HG03060 (cell line): ENCODE results near the gene TRAM2.
A peak's percentile ranks its signal among the peaks of the same experiment; 100 is the strongest.

Experiments used
- ATAC-seq: cut with Tn5 transposase; IDR thresholded peaks from one replicate; pipeline ENCODE4 v1.9.1; 2021; ENCODE audit warnings: low read depth, moderate number of reproducible peaks; ENCODE audit not compliant: unreplicated experiment

Gene TRAM2

GRCh38 chr6:52577022-52577777 lies at the start of gene TRAM2:
TSS of gene TRAM2 (minus strand) at chr6:52577060. CDS start at chr6:52576915, 145 bp downstream.
- peak; percentile 24 for ATAC-seq

GRCh38 chr6:52622810-52623209 lies 46.0 kb upstream of the TRAM2 start:
- ATAC-seq, result no peak

GRCh38 chr6:52621631-52622030 lies 44.8 kb upstream of the TRAM2 start:
- ATAC-seq, result no peak

GRCh38 chr6:52620906-52621190 lies 44.0 kb upstream of the TRAM2 start:
- no peak for ATAC-seq

- ATAC-seq, result no peak
Measured at GRCh38 chr6:52620055-52620905, 43.4 kb upstream of the TRAM2 start.

GRCh38 chr6:52617087-52617486 lies 40.2 kb upstream of the TRAM2 start:
- ATAC-seq, result no peak

GRCh38 chr6:52616059-52616690 lies 39.3 kb upstream of the TRAM2 start:
- no peak for ATAC-seq

- no peak for ATAC-seq
Measured at GRCh38 chr6:52612336-52613054, 35.6 kb upstream of the TRAM2 start.

- ATAC-seq, result no peak
Measured at GRCh38 chr6:52611833-52612232, 35.0 kb upstream of the TRAM2 start.

GRCh38 chr6:52610745-52611355 lies 34.0 kb upstream of the TRAM2 start:
- ATAC-seq, result no peak

- no peak for ATAC-seq
Measured at GRCh38 chr6:52610011-52610410, 33.2 kb upstream of the TRAM2 start.

- no peak for ATAC-seq
Measured at GRCh38 chr6:52605610-52606185, 28.8 kb upstream of the TRAM2 start.

- no peak for ATAC-seq
Measured at GRCh38 chr6:52603000-52603795, 26.3 kb upstream of the TRAM2 start.

GRCh38 chr6:52598824-52599190 lies 21.9 kb upstream of the TRAM2 start:
- ATAC-seq, result no peak

GRCh38 chr6:52598123-52598823 lies 21.4 kb upstream of the TRAM2 start:
- no peak for ATAC-seq

GRCh38 chr6:52597738-52598122 lies 20.9 kb upstream of the TRAM2 start:
- no peak for ATAC-seq

- ATAC-seq, result no peak
Measured at GRCh38 chr6:52596371-52597028, 19.6 kb upstream of the TRAM2 start.

- peak; percentile 61 for ATAC-seq
Measured at GRCh38 chr6:52595796-52596130, 18.9 kb upstream of the TRAM2 start.
